Measurements from ENCODE around the gene MRNIP.

Gene MRNIP

DNA sequence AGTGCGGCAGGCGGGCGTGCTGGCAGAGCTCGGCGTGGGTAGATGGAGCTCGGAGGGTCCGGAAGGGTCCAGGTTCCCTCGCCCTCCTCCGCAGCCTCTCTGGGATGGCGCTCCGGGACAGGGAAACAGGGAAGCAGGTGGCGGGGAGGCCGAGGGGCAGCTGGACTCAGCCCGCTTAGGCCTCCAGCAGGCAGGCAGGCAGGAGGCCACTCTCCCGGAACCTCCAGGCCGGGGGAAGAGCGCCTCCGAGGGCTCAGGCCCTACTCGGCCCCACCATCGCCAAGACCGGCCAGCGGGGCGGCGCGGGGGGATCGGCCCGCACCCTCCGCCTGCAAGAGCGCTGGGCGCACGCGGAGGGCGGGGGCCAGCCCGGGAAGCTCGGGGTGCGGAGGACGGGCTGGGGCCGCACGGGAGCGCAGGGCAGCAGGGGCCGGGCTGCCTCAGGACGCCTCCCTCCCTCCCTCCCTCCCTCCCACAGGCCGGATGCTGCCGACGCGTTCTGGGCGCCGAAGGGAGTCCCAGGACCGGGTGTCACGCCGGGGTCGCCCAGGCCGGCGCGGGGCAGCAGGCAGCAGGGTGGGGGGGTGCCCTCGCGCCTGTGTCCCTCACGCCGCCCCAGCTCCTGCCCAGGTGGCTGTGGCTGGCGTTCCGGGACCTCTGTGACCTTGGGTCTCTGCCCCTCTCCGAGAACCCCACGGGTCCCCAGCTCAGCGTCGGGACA is 52.9 kb downstream of the MRNIP start:
- DNase-seq (ENCODE audit: extremely low read depth in 1 of 2, low read depth in 1 of 2): no peak

DNA sequence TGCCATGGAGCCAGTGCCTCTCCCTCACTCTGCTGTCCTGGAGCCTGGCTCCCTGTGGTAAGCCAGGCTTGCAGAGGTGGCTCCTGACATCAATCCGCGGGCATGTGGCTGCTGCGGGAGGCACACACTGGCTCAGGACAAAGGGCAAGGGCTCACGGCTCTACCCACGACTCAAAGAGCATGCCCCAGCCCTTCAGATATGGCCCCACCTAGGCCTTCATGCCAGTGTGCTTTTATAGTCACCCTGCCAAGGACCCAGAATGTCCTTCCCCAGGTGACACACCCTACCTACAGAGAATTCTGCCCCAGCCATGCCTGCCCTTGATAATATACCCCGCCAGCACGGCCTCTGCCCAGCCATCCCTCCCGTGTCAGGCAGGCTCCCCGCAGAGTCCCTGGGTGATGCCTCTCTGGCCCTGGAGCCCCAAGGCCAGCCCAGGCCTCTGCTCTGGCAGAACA is 53.5 kb downstream of the MRNIP start:
- no peak for DNase-seq (ENCODE audit: extremely low read depth in 1 of 2, low read depth in 1 of 2)

DNA sequence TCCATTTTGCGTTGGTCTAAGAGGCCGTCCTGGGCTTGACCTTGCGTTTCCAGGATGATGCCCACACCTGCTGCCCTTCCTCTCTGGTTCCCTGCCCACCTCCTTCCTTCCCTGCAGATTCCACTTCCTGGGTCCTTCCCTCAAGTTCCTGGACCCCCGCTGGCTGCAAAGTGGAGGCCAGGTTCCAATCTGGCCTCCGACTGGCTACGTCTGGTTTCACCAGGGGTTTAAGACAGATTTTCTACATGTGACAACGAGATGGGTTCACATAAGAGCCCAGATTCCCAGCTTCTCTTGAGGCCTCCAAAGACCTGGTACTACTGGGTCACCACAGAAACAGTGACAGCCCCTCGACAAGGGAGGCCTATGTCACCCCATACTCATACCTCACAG is 54.1 kb downstream of the MRNIP start:
- DNase-seq (ENCODE audit: extremely low read depth in 1 of 2, low read depth in 1 of 2): no peak

DNA sequence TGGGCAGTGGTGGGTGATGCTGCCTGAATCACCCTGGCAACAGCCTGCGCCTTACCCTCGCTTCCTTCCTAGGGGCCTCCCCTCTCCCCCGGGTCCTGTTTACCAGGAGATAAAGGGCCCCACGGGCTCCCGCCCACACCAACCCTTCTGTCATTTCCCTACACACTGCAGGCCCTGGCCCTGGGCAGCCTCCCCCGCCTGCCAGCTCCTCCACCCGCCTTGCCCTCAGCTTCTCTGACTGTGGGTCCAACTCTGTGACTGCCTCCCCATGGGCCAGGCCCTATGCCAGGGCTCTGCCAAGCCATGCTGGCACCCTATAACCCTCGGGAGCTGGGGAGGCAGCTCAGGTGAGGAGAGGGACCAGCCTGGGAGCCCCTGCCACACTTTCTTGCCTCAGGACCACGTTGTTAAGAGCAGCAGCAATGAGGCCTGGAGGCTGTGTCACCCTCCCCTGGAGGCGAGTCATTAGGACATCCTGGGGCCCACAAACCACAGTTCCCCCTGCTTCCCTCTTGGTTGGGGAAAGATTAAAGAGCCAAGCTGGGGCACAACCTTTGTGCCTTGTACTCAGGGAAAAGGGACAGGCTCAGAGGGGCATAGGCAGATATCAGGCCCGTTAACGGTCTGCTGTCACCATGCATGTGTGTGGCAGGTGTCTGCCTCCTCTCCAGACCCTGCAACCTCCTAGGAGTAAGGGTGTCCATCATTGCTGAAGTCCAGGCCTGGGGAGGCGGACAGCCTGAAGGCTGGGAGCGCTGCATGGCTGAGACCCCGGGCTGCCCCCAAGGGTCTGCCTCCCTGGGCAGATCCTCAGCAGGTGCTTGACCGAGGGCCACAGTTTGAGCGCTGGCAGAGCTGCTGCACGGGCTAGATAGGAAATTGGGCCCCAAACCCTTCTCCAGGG is 54.7 kb downstream of the MRNIP start:
- DNase-seq (ENCODE audit: extremely low read depth in 1 of 2, low read depth in 1 of 2): peak; percentile 41 to 69

DNA sequence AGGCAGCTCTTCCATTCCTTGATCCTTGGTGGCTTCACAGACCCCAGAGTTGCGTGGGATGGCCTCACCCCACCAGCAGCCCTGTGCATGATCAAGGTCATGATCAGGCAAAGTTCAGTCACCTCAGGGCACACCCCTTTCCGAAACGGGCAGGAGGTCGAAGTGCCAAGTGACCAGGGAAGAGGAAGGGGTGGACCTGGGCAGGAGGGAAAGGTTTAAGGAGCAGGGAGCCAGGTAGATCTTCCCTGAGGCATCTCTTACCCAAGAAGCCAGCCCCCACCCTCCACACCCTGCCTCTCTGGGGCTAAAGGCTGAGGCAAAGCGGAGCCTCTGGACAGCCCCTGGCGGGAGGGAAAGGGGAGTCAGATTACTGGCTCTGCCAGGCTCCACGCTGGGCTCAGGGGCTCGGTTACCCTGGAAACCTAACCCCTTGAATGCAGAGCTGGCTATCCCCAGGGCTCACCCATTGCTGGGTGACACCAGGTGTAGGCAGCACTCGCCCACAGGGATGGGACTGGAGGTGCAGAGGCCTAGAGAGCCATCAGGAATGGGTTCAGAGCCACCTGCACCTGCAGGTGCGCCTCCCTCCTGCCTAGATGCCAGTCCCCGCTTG is 55.6 kb downstream of the MRNIP start:
- no peak for DNase-seq (ENCODE audit: extremely low read depth in 1 of 2, low read depth in 1 of 2)

DNA sequence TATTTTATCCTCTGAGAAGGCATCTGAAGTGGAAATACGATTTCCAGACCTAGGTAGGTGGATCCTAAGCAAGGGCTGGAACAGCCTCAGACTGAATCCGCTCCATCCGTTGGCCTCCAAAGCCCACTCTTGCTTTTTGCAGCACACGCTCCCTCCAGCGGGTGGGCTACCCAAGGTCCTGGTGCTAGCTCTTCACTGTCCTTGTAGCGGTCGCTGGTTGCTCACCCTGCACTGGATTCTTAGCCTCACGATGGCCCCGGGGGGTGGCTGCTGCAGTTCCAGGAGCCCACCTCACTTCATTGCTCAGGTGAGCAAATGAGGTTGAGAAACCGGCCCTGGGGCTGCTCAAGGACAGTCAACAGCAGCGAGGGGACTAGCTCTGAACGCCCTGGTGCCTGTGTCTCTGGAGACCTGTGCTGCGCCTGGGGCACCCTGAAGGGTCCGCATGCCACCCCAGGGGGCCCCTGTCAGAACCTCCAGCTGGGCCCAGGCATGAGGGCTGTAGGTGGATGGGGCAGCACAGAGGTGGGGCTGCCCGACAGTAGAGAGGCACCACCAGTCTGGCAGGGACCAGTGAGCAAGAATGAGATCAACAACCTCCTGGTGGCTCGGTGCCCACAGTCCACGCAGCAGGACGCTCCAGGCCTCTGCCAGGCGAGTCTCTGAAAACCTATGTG is 56.3 kb downstream of the MRNIP start:
- DNase-seq (ENCODE audit: extremely low read depth in 1 of 2, low read depth in 1 of 2): no peak

DNA sequence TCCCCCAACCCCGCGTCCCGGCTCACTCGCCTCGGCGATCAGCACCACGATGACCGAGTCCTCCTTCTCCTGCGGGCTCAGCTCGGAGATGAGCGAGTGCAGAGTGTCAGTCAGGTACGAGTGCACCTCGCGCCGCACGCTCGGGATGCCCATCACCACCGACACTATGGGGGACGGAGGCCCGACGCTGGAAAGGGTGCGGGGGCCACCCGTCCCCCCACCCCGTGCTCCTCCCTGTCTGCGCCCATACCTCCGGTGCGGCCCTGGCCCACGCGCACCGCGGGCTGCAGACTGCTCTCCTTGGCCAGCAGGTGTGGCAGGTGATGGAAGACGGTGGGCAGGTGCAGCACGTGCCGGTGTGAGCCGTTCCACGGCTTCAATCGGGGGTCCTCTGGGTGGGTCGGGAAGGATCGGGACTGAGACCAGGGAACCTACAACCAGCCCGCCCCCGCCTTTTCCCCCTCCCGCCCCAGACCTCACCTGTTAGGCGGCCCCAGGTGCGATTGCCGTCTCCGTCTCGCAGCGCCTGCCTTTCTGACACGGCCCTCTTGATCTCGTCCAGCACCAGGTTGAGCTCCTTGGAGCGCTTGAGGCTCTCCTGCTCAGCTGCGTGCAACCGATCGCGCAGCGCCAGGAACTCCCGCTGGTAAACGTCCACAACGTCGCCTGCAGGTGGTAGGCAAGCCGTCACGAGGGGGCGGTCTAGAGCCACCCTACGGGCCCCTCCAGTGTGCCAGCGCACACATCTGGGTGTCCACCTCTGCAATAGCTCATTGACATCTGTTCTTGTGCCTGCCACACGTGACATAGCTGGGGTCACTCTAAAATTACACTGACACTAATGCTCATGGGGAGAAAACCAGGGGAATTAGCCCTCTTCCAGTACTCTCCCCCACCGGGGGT is 57.1 kb downstream of the MRNIP start:
- peak in 1 of 2 donors; percentile 78 for DNase-seq (ENCODE audit: extremely low read depth in 1 of 2, low read depth in 1 of 2)

DNA sequence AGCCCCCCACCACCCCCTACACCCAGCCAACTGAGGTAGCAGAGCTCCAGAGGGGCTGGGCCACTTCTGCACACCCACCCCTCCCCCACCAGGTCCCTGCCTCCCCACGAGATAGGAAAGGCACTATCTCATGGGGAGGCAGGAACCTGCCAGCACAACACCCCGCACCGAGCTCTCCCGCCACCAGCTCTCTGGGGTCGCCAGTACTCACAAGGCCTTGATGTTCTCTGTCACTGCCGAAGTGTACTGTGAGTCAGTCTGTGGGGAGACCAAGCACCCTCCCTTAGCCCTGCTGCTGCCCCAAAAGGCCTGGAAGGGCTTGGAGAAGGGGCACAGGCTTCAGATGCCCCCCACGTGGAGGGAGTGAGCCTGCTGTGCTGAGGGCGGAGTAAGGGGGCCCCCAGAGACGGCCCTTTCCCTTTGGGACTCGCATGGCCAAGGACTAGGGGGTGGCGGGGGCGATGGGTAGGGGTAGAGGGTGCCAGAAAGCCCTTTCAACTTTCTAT is 57.9 kb downstream of the MRNIP start:
- no peak for DNase-seq (ENCODE audit: extremely low read depth in 1 of 2, low read depth in 1 of 2)

DNA sequence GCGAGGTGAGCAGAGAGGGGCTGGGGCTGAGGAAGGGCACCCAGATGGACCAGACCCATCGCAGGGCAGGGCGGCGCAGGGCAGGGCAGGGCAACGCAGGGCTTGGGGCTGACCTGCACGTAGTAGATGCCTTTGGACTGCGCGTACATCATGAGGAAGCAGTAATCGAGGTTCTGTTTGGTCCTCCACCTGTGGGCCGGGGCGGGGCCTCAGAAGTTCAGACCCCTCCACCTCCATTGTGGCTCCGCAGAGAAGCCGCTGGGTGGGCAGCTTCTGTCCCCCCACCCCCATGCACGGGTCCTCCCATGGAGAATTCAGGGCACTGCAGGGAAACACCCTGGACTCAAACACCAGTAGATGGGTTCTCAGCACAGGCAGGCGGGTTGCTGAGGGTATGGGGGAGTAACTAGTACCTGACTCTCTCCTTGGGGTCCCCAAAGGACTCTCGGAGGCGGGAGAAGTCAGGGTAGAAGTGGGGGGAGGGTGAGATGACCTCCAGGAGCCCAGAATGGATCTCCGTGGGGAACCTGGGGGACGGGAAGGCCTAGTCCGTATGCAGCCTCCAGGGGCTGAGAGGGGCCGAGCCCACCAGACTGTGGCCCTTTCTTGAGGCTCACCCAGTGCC is 58.4 kb downstream of the MRNIP start:
- DNase-seq (ENCODE audit: extremely low read depth in 1 of 2, low read depth in 1 of 2): no peak

DNA sequence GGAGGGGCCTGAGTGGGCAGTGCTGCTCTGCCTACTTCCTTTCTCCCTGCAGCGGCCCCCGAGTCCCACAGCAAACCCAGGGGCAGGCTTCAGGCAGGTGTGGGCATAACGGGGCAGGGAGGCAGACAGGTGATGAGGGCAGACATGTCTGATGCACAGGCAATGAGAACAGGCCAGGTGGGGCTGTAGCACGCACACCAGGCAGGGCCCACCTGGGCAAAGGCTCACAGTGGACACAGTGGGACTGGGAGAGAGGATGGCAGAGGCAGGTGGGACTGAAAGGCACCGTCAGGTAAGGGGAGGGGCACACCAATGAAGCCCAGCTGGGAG is 59.0 kb downstream of the MRNIP start:
- no peak for DNase-seq (ENCODE audit: extremely low read depth in 1 of 2, low read depth in 1 of 2)

DNA sequence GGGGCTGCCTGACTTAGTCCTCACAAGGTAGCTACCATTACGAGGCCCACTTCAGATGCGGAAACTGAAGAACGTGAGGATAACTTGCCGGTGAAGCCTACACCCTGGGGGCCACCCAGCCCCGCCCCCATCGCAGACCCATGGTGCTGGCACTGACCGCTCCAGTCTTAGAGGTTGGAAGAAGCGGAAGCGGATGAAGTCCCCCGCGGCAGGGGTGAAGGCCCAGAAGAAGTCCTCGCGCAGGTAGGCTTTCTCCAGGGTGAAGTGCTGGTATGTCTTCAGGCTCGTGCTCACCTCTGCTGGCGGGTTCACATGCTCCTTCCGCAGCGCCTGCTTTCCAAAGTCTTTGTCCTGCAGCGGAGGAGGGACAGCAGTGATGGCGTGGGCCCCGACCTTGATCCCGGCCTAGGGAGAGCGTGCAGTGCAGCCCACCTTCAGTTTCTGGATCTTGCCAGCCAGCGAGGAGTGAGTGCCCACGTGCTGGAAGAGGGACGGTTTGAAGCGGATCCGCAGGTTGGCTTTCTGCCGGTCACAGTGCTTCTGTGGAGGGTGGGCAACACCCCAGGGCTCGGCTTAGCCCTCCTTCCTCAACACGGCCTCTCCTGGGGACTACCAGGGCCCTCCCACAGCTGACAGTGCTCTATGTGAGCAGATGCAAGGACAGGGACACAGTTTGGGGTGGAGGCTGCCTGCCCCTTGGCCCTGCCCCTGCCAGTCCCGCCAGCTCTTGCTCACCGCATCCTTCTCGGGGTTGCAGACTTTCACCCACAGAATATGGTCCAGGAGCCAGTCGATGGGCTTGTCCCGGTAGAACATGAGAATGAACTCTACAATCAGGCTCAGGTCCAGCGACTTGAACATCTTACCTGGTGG is 59.6 kb downstream of the MRNIP start:
- DNase-seq (ENCODE audit: extremely low read depth in 1 of 2, low read depth in 1 of 2): no peak

DNA sequence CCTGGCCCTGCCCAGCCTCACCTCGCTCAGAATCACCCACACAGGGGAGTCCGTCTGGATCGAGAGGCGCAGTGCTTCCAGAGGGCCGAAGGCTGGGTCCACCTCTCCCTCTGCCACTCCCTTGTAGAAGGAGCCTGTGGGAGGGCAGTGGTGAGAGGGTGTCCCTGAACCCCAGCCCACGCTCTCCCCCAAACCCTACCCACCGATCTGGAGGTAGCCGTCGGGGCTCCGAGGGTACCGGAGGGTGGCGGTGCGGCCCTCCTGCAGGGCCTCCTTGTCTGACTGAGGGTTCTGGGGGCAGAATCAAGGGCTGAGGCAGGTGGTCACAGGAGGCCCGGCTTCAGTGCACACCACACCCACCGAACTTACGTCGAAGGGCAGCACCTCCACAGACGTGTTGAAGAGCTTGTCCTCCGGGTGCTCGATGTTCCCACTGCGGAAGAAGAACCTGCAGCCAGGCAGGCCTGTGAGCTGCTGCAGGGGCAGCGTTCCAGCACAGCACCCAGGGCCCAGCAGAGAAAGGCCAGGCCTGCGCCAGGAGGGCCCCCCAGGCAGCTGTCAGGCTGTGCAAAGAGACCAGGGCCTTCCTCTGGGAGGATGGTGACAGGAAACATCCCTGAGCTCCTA is 60.4 kb downstream of the MRNIP start:
- no peak for DNase-seq (ENCODE audit: extremely low read depth in 1 of 2, low read depth in 1 of 2)

DNA sequence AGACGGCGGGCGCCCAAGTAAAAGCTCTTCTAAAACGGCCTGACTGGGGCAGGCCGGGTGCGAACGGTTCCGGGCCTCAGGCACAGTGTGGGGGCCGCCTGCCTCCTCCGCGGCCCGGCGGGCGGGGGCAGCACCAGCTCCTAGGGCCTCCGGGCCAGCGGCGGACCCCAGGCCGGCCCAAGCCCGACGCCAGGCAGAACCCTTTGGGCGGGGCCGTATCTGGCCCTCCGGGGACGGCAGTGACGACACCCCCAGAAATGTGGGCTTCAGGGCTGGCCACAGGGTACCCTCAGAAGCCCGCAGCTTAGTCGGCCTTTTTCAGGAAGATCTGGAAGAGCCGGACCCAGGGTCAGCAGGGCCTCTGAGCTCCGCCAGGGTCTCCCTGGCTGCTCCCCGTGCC is 60.9 kb downstream of the MRNIP start:
- DNase-seq (ENCODE audit: extremely low read depth in 1 of 2, low read depth in 1 of 2): no peak

DNA sequence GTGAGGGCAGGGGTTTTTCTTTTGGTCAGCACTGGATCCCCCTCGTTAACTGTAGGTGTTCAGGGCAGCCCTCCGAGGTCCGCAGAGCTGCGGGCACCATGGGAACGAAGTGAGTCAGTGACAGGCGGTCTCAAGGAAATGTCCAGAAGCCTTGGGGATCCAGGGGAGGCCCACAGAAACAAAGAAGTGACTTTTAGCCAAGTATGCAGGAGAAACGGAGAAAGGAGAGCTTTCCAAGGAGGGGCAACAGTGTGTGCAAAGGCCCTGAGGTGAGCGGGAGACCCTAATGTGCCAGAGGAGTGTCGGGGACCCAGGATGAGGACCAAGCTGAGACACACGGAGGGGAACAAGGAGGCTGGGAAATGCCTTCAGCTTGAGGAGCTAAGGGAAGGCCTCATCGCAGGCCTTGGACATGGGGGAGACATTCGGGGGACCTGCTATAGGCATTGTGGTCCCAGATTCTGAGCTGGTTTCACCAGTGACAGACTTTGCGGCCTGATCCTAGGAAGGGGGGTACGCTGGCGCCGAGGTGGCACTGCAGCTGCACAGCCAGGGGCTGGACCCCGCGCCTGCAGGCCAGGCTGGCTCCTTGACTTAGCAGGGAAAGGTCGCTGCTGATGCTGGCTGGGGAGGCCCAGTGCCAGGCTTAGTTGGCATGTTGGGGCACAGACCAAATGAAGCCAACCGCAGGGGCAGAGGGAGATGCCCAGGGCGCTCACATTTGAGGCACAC is 61.6 kb downstream of the MRNIP start:
- no peak for DNase-seq (ENCODE audit: extremely low read depth in 1 of 2, low read depth in 1 of 2)

DNA sequence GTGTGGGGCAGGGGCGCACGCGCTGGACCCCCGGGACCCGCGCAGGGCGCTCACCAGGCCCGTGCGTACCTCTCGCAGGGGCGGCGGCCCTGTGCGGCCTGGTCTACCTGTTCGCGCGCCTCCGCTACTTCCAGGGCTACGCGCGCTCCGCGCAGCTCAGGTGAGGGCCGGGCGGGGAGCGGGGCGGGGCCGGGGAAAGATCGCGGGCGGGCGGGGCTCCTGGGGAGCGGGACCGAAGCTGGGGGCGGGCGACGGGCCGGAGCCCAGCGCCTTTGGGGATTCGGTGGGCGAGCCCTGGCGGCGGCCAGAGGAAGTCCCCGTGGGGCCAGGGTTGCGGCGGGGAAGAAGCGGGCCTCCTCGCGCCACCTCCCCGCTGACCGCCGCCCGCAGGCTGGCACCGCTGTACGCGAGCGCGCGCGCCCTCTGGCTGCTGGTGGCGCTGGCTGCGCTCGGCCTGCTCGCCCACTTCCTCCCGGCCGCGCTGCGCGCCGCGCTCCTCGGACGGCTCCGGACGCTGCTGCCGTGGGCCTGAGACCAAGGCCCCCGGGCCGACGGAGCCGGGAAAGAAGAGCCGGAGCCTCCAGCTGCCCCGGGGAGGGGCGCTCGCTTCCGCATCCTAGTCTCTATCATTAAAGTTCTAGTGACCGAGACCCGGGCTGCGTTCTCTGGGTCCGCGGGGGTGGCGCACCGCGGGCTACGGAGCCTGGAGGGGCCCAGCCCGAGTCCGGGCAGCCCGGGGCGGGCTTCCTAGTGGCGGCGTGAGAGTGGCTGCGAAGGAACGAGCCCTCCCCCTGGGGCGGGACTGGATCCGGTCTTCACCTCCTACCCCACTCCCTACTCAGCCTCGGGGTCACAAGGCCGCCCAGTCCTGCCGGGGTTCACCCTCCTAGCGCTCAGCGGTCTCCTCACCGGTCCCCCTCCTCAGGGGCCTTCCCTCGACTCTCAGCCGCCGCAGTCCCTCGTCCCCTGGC is 62.5 kb downstream of the MRNIP start:
- DNase-seq (ENCODE audit: extremely low read depth in 1 of 2, low read depth in 1 of 2): peak; percentile 45 to 50

Measured in stimulated activated CD8-positive, alpha-beta memory T cell treated with anti-CD3 and anti-CD28 coated beads, Interleukin-7, amount 100 ng/mL, for 48 hours (primary cell).